Esophagus (tissue), 2 donors: ENCODE measurements around the gene TNXB. TPM values are rescaled to one million over a fixed set of nuclear protein-coding genes. Genes with fewer than 3 reads are reported as not detected.
"Not testable (repeated sequence)": the region's sequence is repeated elsewhere in the genome, so short reads cannot be mapped to it uniquely, and the experiment has no call there.

Source experiments
- H3K27ac ChIP-seq, 2 donors: one replicate each; pipeline ENCODE4 v1.5.1; 2013; ENCODE audit warnings: low read depth in 2 of 2, mild to moderate bottlenecking in 2 of 2, inconsistent platforms in 1 of 2, low read length in 1 of 2, moderate library complexity in 1 of 2
- H3K27me3 ChIP-seq, 2 donors: one replicate each; pipeline ENCODE4 v1.6.1; 2013; ENCODE audit warnings: low read length in 2 of 2, control low read depth in 1 of 2, mild to moderate bottlenecking in 1 of 2; ENCODE audit not compliant: insufficient read depth in 2 of 2, control insufficient read depth in 1 of 2
- H3K36me3 ChIP-seq, 2 donors: one replicate each; pipeline ENCODE4 v1.6.1; 2013; ENCODE audit warnings: low read length in 1 of 2; ENCODE audit not compliant: control insufficient read depth in 2 of 2, insufficient read depth in 2 of 2
- H3K4me1 ChIP-seq, 2 donors: one replicate each; pipeline ENCODE4 v1.6.1; 2013; ENCODE audit warnings: low read length in 1 of 2; ENCODE audit not compliant: control insufficient read depth in 2 of 2, insufficient read depth in 2 of 2
- H3K4me3 ChIP-seq, 2 donors: one replicate each; pipeline ENCODE4 v1.5.1; 2013; ENCODE audit warnings: low read length in 2 of 2, mild to moderate bottlenecking in 2 of 2, low read depth in 1 of 2, moderate library complexity in 1 of 2
- H3K9me3 ChIP-seq, 2 donors: one replicate each; pipeline ENCODE4 v1.6.1; 2013; ENCODE audit warnings: mild to moderate bottlenecking in 2 of 2, low read depth in 1 of 2, low read length in 1 of 2, moderate library complexity in 1 of 2; ENCODE audit not compliant: control insufficient read depth in 2 of 2, insufficient read depth in 1 of 2
- WGBS, 2 donors: extraction: QIAGEN DNeasy Blood & Tissue Kit; methylation state at CpG; one replicate each; pipeline ENCODE4 v1.1.7; 2013; 5-methylcytosine and 5-hydroxymethylcytosine counted together
- polyA plus RNA-seq, 2 donors: library from polyadenylated mRNA; stranded (reverse); fragments of 200-250 nt; gene quantifications; one replicate each; pipeline ENCODE4 v1.2.3, GENCODE V29; 2013
- donor health status: healthy with polysubstance abuse.
- donor health status: Bipolar disorder and iron deficiency.

Gene TNXB
- polyA plus RNA-seq, 2 donors = 14.8 to 15.5 TPM

DNA sequence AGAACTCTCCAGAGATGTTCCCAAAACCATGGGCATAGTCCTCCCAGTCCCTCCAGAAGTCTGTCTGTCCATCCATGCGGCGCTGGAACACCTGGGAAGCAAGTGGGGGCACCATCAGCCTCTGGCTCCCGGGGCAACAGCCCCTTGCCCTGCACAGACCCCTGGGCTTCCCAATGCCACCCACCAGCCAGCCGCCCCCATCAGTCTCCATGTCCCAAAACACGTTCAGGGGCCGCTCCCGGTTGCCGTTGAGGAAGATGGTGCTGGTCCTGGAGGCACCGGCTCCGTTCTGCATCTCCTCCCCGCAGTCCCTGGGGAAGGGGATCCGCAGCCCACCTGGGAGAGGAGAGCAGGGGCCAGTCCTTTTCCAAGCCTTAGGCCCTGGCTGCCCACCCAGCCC is 99.6 kb downstream of the TNXB start:
- H3K27me3 ChIP-seq, H3K9me3 ChIP-seq, H3K27ac ChIP-seq, H3K4me1 ChIP-seq, H3K36me3 ChIP-seq, H3K4me3 ChIP-seq: not testable (repeated sequence)
- 77 to 83% methylated on average over 2 to 11 of the region's 12 CpGs for WGBS, 2 donors

DNA sequence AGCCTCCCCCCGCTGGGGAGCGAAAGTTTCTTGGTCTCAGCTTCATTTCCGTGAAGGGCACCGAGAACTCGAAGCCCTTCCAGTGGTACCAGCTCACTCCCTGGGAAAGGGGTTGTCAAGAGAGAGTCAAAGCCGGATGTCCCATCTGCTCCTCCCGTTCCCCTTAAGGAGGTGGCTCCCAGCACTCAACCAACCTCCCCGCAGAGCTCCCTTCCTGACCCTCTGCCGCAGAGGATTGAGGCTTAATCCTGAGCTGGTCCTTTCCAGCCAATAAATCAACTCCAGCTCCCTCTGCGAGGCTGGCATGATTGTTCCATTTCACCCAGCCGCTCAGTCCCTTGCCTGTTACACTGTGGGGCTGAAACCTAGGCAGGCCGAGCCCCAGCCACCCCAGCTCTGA is 100.5 kb downstream of the TNXB start:
- H3K27ac ChIP-seq, H3K27me3 ChIP-seq, H3K36me3 ChIP-seq, H3K9me3 ChIP-seq, H3K4me1 ChIP-seq, H3K4me3 ChIP-seq: not testable (repeated sequence)
- 29 to 63% methylated on average over 5 to 7 of the region's 12 CpGs for WGBS, 2 donors

DNA sequence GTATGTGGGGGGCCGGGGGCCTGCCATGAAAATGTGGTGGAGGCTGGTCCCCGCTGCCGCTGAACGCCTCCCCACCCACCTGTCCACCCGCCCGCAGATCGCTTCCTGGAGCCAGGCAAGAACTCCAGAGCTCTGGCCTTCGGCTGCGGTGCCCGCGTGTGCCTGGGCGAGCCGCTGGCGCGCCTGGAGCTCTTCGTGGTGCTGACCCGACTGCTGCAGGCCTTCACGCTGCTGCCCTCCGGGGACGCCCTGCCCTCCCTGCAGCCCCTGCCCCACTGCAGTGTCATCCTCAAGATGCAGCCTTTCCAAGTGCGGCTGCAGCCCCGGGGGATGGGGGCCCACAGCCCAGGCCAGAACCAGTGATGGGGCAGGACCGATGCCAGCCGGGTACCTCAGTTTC is 101.1 kb downstream of the TNXB start:
- H3K9me3 ChIP-seq, H3K4me1 ChIP-seq, H3K36me3 ChIP-seq, H3K27me3 ChIP-seq, H3K4me3 ChIP-seq, H3K27ac ChIP-seq: not testable (repeated sequence)
- no CpG with 5 or more reads among the region's 24 CpGs for WGBS, 2 donors

DNA sequence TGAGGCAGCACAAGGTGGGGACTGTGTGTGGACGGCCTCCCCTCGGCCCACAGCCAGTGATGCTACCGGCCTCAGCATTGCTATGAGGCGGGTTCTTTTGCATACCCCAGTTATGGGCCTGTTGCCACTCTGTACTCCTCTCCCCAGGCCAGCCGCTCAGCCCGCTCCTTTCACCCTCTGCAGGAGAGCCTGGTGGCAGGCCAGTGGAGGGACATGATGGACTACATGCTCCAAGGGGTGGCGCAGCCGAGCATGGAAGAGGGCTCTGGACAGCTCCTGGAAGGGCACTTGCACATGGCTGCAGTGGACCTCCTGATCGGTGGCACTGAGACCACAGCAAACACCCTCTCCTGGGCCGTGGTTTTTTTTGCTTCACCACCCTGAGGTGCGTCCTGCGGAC is 102.1 kb downstream of the TNXB start:
- not testable (repeated sequence) for H3K27me3 ChIP-seq, H3K4me1 ChIP-seq, H3K9me3 ChIP-seq, H3K27ac ChIP-seq, H3K4me3 ChIP-seq, H3K36me3 ChIP-seq
- 78 to 81% methylated on average over 11 to 12 of the region's 12 CpGs for WGBS, 2 donors

DNA sequence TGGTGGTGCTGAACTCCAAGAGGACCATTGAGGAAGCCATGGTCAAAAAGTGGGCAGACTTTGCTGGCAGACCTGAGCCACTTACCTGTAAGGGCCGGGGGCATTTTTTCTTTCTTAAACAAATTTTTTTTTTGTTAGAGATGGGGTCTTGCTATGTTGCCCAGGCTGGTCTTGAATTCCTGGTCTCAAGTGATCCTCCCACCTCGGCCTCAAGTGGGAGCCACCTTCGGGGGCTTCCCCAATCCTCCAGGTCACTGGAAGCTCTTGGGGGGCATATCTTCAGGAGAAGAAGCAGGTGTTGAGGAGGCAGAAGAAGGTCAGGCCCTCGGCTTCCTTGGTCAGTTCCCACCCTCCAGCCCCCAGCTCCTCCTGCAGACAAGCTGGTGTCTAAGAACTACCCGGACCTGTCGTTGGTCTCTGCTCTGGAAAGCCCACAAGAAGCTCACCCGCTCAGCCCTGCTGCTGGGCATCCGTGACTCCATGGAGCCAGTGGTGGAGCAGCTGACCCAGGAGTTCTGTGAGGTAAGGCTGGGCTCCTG is 103.1 kb downstream of the TNXB start:
- H3K36me3 ChIP-seq, H3K27ac ChIP-seq, H3K9me3 ChIP-seq, H3K4me3 ChIP-seq, H3K27me3 ChIP-seq, H3K4me1 ChIP-seq: not testable (repeated sequence)
- WGBS, 2 donors = 75 to 76% methylated on average over 8 of the region's 8 CpGs

DNA sequence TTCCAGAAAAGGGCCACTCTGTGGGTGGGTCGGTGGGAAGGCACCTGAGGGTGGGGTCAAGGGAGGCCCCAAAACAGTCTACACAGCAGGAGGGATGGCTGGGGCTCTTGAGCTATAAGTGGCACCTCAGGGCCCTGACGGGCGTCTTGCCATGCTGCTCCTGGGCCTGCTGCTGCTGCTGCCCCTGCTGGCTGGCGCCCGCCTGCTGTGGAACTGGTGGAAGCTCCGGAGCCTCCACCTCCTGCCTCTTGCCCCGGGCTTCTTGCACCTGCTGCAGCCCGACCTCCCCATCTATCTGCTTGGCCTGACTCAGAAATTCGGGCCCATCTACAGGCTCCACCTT is 103.6 kb downstream of the TNXB start:
- H3K4me3 ChIP-seq, H3K27ac ChIP-seq: not testable (repeated sequence)

DNA sequence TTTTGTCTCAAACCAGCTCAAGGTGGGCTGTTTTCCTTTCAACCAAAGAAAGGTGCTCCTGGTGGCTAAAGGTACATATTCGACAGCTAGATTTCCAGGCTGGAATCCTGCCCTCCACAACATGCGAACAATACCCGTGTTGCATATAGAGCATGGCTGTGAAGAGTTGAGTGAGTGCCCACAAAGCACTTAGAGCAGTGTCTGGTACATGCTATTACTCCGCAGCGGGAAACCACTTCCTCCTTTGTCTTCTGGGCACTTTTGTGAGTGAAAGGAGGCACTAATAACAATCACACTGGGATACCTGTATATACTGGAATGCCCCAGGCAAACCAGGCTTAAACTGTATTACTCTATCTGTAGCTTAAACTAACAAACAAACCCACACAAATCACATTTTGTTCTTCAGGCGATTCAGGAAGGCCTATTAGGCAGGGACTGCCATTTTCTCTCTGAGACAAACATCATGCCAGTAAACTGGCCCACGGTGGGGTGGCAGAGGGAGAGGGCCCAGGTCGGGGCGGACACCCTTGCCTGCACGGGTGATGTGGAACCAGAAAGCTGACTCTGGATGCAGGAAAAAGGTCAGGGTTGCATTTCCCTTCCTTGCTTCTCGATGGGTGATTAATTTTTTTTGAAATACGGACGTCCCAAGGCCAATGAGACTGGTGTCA is 104.1 kb downstream of the TNXB start:
- H3K27ac ChIP-seq, H3K4me1 ChIP-seq, H3K9me3 ChIP-seq, H3K36me3 ChIP-seq, H3K27me3 ChIP-seq, H3K4me3 ChIP-seq: not testable (repeated sequence)
- WGBS, 2 donors = 60 to 62% methylated on average over 9 of the region's 13 CpGs

More for the DNA sequence above, 103.6 kb downstream of the TNXB start:
- not testable (repeated sequence) for H3K36me3 ChIP-seq, H3K27me3 ChIP-seq, H3K9me3 ChIP-seq, H3K4me1 ChIP-seq
- 77 to 84% methylated on average over 8 to 9 of the region's 9 CpGs for WGBS, 2 donors

DNA sequence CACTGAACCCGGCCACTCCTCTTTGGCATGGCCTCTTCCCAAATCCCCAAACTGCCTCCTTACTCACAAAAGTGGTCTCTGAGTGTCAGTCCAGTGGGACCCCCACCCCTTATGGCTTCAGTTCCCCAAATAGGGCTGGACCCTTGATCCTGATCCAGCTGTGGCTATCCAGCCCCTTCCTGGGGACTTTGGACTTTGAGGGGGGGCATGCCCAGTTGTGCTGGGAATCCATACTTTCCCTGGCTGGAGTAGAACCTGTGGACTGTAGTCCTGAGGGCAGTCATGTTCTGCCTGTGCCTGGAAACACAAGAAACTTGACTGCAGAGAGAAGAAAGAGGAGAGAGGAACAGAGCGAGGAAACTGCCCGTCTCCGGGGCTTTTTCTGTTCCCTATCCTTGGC is 104.7 kb downstream of the TNXB start:
- H3K27me3 ChIP-seq, H3K9me3 ChIP-seq, H3K36me3 ChIP-seq, H3K4me3 ChIP-seq, H3K4me1 ChIP-seq, H3K27ac ChIP-seq: not testable (repeated sequence)
- 81 to 90% methylated on average over 3 to 4 of the region's 4 CpGs for WGBS, 2 donors

DNA sequence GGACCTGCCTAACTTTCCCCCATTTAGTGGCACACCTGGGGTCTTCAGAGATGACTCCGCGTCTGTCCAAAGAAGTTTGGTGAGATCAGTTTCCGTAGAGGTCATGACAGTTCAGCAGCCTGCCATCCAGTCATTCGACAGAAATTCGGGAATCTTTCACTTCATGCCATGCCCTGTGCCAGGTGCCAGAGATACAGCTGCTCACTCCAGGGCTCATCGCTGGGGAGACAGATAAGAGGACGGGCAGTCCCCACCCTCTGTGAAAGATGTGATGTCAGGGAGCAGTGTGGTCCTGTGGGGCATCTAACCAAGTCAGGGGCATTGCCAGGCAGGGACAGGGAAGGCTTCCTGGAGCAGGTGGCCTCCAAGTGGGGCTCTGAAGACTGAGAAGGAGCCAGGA is 105.8 kb downstream of the TNXB start:
- WGBS, 2 donors = no CpG with 5 or more reads among the region's 7 CpGs
- not testable (repeated sequence) for H3K9me3 ChIP-seq, H3K27ac ChIP-seq, H3K4me3 ChIP-seq, H3K36me3 ChIP-seq, H3K27me3 ChIP-seq, H3K4me1 ChIP-seq

DNA sequence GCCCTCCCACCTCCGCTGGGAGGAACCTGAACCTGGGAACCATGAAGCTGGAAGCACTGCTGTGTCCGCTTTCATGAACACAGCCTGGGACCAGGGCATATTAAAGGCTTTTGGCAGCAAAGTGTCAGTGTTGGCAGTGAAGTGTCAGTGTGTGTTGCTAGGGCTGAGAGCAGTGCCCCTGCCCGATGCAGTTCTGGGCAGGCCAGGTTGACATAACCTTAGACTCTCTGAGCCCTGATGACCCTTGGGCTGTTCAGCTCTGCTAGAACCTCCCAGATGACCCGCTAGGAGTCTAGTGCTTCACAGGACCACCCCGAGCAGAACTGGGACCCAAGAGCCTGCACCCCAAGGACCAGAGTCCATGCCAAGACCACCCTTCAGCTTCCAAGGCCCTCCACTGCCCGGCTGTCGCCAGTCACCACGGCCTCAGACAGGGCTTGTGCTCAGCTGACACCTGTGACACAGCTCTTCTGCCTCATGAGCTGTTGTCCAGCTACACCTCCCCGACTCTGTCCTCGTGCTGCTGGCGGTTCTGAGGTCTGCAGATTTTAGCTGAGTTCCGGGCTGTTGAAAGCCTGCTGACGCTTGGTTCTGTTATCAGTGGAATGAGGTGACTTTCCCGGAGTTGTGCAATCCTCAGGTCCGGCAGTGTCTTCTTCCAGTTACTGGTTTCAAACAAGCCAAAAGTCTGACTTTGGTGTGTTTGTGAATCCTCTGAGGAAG is 106.4 kb downstream of the TNXB start:
- H3K27me3 ChIP-seq, H3K27ac ChIP-seq, H3K36me3 ChIP-seq, H3K4me1 ChIP-seq, H3K9me3 ChIP-seq, H3K4me3 ChIP-seq: not testable (repeated sequence)
- no CpG with 5 or more reads among the region's 15 CpGs for WGBS, 2 donors
